Measurements from ENCODE around the gene RTTN. TPM values are rescaled to one million over a fixed set of nuclear protein-coding genes. Genes with fewer than 3 reads are reported as not detected.

RTTN gene
- total and polyA plus RNA-seq, 2 donors (not counting 3 experiments of a cell fraction or from before 2014, with no cell fraction given) = 3.1 to 17.4 TPM

GRCh38 chr18:70246061-70246466, 40.6 kb upstream of the RTTN start:
- Histone ChIP-seq H3K4me2 (ENCODE audit: insufficient read depth, low read length) (no peak overlapping the region), H3K9me3 (replicated peaks; ENCODE audit: control insufficient read depth, insufficient read depth, low read length) (no peaks in the 10 kb centered on the region), H3K9me1 (replicated peaks; ENCODE audit: control insufficient read depth, extremely low read depth, insufficient read depth, low read length) (no peaks in the 10 kb centered on the region), H3K79me2 (ENCODE audit: control insufficient read depth, insufficient read depth, low read length) (no peaks in the 10 kb centered on the region), H3K27ac (ENCODE audit: insufficient read depth, low read depth, low read length) (no peak overlapping the region), H4K20me1 (replicated peaks; ENCODE audit: control insufficient read depth, extremely low read depth, insufficient read depth, low read length) (no peaks in the 10 kb centered on the region), H2AFZ (ENCODE audit: low read depth, low read length) (peak overlapping the region; percentile 24), H3K4me1 (ENCODE audit: control insufficient read depth, extremely low read depth, insufficient read depth, low read length) (no peaks in the 10 kb centered on the region), H3K27me3 (ENCODE audit: control insufficient read depth in 2 of 2, insufficient read depth in 2 of 2, low read length in 2 of 2) (peaks cover 4 to 12% of the 10 kb centered on the region in 2 experiments), H3K4me3 (replicated peaks in 1 of 3; ENCODE audit: insufficient read depth in 1 of 3, low read depth in 1 of 3, low read length in 3 of 3) (no peak overlapping the region), H3K9ac (replicated peaks; ENCODE audit: extremely low read depth, insufficient read depth, low read length) (no peak overlapping the region), H3K36me3 (ENCODE audit: control insufficient read depth in 2 of 2, extremely low read depth in 1 of 2, insufficient read depth in 2 of 2, low read length in 2 of 2) (no peaks in the 10 kb centered on the region)
- dilution Hi-C loops (cut with MboI; ENCODE audit: extremely low pct_ligation_motif_present, low sequenced_read_pairs) = no loop called here
- FAIRE-seq = no peak
- POLR2A ChIA-PET = no interaction called here
- CTCF ChIA-PET = interaction anchor here (1.1 to 1.7 kb wide), 3 partner anchors 10 to 188 kb away, joined by 3 to 4 read pairs (median 3); no protein-coding TSS in a partner anchor
- intact Hi-C loops (cut with micrococcal nuclease) = no loop called here
- TF ChIP-seq JUN (IDR thresholded peaks at IDR 0.05; ENCODE audit: borderline replicate concordance, insufficient read depth, insufficient read length, low read depth) (no peak), EZH2 (IDR thresholded peaks at IDR 0.05; ENCODE audit: borderline replicate concordance, low read depth, low read length, severe bottlenecking) (no peak), POLR2AphosphoS5 (IDR thresholded peaks at IDR 0.05; ENCODE audit: insufficient read depth, low read depth, low read length) (no peak), MYC (IDR thresholded peaks at IDR 0.05; ENCODE audit: low read depth, low read length) (no peak), CTCF (IDR thresholded peaks at IDR 0.05; ENCODE audit: extremely low read depth in 1 of 2, insufficient read depth in 1 of 2, low read depth in 1 of 2, low read length in 2 of 2) (no peak), MAX (IDR thresholded peaks at IDR 0.05; ENCODE audit: insufficient read depth, insufficient read length) (no peak), FOS (IDR thresholded peaks at IDR 0.05; ENCODE audit: borderline replicate concordance, insufficient read depth, low read length) (no peak), GATA2 (IDR thresholded peaks at IDR 0.05; ENCODE audit: insufficient read depth, insufficient read length, low read depth, low read length) (no peak), POLR2A (IDR thresholded peaks at IDR 0.05; ENCODE audit: low read depth, low read length) (no peak)
- BruUV-seq (replicated peaks) = no TSS peak
- DNase-seq (ENCODE audit: low read depth, low spot score) = peak; percentile 11
